ENCODE data around the gene SLC39A9.

The SLC39A9 gene

DNA sequence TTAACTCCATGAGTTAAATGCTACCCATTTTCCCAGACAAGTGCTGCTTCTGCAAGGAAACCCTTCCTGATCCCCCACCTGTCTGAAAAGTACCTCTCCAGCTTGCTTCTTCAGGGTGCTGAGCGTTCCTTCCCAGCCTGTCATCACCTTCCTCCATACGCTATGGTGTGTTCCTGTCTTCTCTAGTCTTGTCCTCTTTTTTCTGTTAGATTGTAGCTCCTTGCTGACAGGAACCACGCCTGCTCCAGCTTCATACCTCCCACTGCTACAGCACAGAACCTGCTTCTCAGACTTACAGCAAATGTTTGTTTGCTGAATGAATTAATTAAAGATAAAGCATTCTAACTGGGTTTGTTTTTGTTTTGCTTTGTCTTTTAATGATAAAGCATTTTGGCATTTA, 39.5 kb upstream of the SLC39A9 start:
- no peak for FAIRE-seq
- TF ChIP-seq, protein P1, sequence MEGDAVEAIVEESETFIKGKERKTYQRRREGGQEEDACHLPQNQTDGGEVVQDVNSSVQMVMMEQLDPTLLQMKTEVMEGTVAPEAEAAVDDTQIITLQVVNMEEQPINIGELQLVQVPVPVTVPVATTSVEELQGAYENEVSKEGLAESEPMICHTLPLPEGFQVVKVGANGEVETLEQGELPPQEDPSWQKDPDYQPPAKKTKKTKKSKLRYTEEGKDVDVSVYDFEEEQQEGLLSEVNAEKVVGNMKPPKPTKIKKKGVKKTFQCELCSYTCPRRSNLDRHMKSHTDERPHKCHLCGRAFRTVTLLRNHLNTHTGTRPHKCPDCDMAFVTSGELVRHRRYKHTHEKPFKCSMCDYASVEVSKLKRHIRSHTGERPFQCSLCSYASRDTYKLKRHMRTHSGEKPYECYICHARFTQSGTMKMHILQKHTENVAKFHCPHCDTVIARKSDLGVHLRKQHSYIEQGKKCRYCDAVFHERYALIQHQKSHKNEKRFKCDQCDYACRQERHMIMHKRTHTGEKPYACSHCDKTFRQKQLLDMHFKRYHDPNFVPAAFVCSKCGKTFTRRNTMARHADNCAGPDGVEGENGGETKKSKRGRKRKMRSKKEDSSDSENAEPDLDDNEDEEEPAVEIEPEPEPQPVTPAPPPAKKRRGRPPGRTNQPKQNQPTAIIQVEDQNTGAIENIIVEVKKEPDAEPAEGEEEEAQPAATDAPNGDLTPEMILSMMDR (IDR thresholded peaks at IDR 0.05; ENCODE audit: insufficient read depth, missing control alignments) = no peak

DNA sequence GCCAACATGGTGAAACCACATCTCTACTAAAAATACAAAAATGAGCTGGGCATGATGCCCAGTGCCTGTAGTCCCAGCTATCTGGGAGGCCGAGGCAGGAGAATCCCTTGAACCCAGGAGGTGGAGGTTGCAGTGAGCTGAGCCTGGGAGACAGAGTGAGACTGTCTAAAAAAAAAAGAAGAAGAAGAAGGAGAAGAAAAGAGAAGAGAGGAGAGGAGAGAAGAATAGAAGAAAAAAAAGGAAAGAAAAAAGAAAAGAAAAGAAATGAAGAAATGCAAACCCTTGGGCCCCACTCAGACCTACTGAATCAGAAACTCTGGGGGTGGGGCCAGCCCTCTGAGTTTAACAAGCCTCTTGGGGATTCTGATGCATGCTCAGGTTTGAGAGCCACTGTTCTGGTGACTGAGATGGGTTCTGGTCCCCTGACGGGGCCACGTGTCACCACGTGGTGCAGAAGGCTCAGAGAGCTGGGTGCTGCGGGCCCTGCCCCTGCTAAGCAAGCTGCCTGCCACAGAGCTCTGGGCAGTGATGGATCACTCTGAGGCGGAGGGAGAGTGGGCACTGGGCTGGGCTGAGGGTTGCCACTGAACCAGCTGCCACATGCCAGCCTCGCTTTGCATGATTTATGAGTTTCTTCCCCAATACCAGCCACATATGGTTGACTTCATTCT, 37.9 kb upstream of the SLC39A9 start:
- FAIRE-seq = no peak
- no peak for DNase-seq (ENCODE audit: insufficient read length, low spot score)
- TF ChIP-seq, protein P1 (IDR thresholded peaks at IDR 0.05; ENCODE audit: insufficient read depth, missing control alignments) = no peak

More for the DNA sequence above, 39.5 kb upstream of the SLC39A9 start:
- no peak for DNase-seq (ENCODE audit: insufficient read length, low spot score)

DNA sequence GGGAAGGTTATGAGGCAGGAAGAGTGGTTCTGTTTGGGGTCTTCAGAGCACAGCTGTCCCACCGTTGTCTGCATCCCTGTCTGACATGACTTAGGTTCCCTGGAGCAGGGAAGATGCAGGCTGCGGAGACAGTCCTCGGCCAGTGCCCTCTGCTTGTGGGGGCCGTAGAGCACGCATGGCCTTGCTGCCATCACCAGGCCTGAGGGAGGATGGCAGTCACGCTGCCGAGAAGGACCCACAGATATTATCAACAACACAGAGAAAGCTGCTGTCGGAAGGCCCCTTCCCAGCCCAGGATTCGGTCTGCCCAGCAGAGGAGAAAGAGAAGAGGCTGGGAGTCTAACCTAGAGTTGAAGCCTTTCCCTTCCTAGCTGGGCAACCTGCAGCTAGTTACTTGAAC, 35.4 kb upstream of the SLC39A9 start:
- TF ChIP-seq, protein P1 (IDR thresholded peaks at IDR 0.05; ENCODE audit: insufficient read depth, missing control alignments) = peak; percentile 18
- no peak for DNase-seq (ENCODE audit: insufficient read length, low spot score)
- no peak for FAIRE-seq

DNA sequence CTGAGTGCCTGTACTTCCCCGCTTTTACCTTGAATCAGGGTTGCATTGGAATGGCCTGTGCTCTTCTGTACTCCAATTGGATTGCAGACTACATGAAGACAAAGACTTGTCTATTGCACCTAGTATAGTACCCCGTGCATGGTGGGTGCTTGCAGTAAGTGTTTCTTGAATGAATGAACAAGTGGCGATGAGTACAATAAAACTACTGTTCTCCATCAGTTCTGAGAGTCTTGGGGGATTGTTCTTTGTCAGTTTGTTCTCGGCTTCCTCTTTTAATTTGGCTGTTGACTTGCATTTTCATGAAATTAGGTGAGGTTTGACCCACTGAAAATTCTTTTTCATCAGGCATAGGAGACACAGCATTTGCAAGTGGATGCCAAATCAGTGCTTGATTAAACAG, 34.5 kb upstream of the SLC39A9 start:
- FAIRE-seq (no peak), DNase-seq (ENCODE audit: insufficient read length, low spot score) (no peak)
- TF ChIP-seq, protein P1 (IDR thresholded peaks at IDR 0.05; ENCODE audit: insufficient read depth, missing control alignments) = no peak

DNA sequence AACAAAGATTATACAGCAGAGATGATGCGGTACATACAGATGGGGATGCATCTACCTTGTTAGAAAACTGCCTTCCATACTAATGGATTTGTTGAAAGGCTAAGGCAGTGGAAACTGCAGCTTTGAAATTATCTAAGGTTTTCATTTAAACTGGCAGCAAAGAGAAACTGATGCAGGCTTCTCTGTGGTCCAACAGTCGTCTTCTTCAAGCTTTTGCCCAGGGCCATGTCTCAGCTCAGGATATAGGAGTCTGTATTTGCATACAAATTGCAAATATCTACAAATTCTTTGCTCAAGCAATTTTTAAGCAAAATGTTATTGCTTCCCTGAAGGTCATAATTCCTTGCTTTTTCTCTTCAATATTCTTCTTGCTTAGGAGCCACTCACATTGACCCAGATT, 34.1 kb upstream of the SLC39A9 start:
- FAIRE-seq (no peak), DNase-seq (ENCODE audit: insufficient read length, low spot score) (no peak)
- TF ChIP-seq, protein P1 (IDR thresholded peaks at IDR 0.05; ENCODE audit: insufficient read depth, missing control alignments) = no peak

DNA sequence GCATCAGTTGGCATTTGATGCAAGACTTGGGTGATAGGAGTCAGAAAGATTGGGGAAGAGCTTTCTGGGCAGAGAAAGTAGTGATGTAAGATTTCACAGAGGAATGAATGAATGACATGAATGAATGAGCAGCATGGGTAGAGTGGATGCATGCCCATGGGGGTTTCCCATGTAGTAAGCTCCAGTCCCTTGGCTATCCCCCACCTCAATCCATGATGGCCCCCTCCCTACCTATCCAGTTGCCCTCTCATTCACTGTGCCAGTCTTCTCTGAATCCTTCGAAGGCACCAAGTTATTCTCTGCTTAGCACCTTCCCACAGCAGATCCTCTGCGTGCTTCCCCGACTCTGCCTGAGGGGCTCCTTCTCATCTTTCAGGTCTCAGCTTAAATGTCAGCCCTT, 32.4 kb upstream of the SLC39A9 start:
- TF ChIP-seq, protein P1 (IDR thresholded peaks at IDR 0.05; ENCODE audit: insufficient read depth, missing control alignments) = no peak
- FAIRE-seq (no peak), DNase-seq (ENCODE audit: insufficient read length, low spot score) (no peak)

DNA sequence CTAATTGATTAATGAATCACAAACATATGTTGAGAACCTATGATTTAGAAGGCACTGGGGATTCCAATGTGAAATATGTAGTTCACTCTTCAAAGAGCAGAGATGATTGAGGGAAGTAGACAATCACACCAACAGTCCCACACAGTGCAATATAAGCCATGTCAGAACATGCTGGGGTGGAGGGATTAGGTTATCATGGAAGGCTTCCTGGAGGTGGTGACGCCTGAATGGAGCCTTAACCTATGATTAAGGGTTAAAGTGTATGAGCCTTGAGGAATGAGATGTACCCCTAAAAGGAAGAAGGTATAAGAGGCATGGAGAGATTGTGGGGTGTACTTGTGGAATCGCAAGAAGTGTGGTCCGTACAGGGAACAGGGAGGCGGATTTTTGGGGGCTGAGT, 31.7 kb upstream of the SLC39A9 start:
- FAIRE-seq (no peak), DNase-seq (ENCODE audit: insufficient read length, low spot score) (no peak)
- TF ChIP-seq, protein P1 (IDR thresholded peaks at IDR 0.05; ENCODE audit: insufficient read depth, missing control alignments) = no peak

Measured in D721Med (cell line).